CD8-positive, alpha-beta memory T cell (primary cell): ENCODE data around the gene TMEM88. TPM values are rescaled to one million over a fixed set of nuclear protein-coding genes. Genes with fewer than 3 reads are reported as not detected.
A peak's percentile ranks its signal among the peaks of the same experiment; 100 is the strongest.

Experiments used
- CTCF ChIA-PET: fragments of 350-600 bp; sonication (Branson Sonifier 250); formaldehyde crosslinking; loops from one replicate; lab custom pipeline; 2021; ENCODE audit warnings: antibody characterized with exemption; lab: Charles Lee
- POLR2A ChIA-PET: fragments of 350-600 bp; sonication (Branson Sonifier 250); formaldehyde crosslinking; loops from one replicate; lab custom pipeline; 2021; ENCODE audit warnings: antibody characterized with exemption; lab: Charles Lee
- DNase-seq, 5 donors: peaks; one replicate each; pipeline versions ENCODE4 v3.0.0 to v3.0.0-alpha.2; 2020 to 2022; ENCODE audit warnings: mixed read lengths in 1 of 5
- H3K27ac ChIP-seq: one replicate; pipeline ENCODE4 v1.7.0; 2013; ENCODE audit warnings: low read depth, mild to moderate bottlenecking, low read length, moderate library complexity
- H3K27me3 ChIP-seq: 2 replicates; pipeline ENCODE4 v1.7.0; 2013; ENCODE audit warnings: low read length, mild to moderate bottlenecking; ENCODE audit not compliant: insufficient read depth, poor library complexity, severe bottlenecking
- H3K36me3 ChIP-seq: 2 replicates; pipeline ENCODE4 v1.7.0; 2013; ENCODE audit warnings: mild to moderate bottlenecking, low read length, moderate library complexity; ENCODE audit not compliant: insufficient read depth
- H3K4me1 ChIP-seq: 2 replicates; pipeline ENCODE4 v1.7.0; 2013; ENCODE audit warnings: mild to moderate bottlenecking, low read length, moderate library complexity; ENCODE audit not compliant: insufficient read depth
- H3K4me3 ChIP-seq: 2 replicates; pipeline ENCODE4 v1.7.0; 2013; ENCODE audit warnings: mild to moderate bottlenecking, low read length
- H3K9me3 ChIP-seq: 2 replicates; pipeline ENCODE4 v1.7.0; 2013; ENCODE audit warnings: mild to moderate bottlenecking, low read length
- H3K27ac Mint-ChIP-seq, 8 donors: one replicate each; pipeline ENCODE4 v1.8.0; 2020 to 2021; ENCODE audit warnings: mixed read lengths in 8 of 8, mild to moderate bottlenecking in 6 of 8, inconsistent platforms in 3 of 8, moderate library complexity in 3 of 8
- H3K27me3 Mint-ChIP-seq, 2 donors: one replicate each; pipeline ENCODE4 v1.8.0; 2020 to 2021; ENCODE audit warnings: mixed read lengths in 2 of 2, mild to moderate bottlenecking in 1 of 2, moderate library complexity in 1 of 2
- H3K36me3 Mint-ChIP-seq, 3 donors: one replicate each; pipeline ENCODE4 v1.8.0; 2020 to 2021; ENCODE audit warnings: mixed read lengths in 3 of 3, inconsistent platforms in 1 of 3, mild to moderate bottlenecking in 1 of 3
- H3K4me1 Mint-ChIP-seq, 3 donors: one replicate each; pipeline ENCODE4 v1.8.0; 2020 to 2021; ENCODE audit warnings: mixed read lengths in 3 of 3, inconsistent platforms in 1 of 3, mild to moderate bottlenecking in 1 of 3
- H3K4me3 Mint-ChIP-seq, 7 donors: one replicate each; pipeline ENCODE4 v1.8.0; 2020 to 2021; ENCODE audit warnings: mixed read lengths in 7 of 7, mild to moderate bottlenecking in 6 of 7, moderate library complexity in 4 of 7, inconsistent platforms in 2 of 7
- H3K9me3 Mint-ChIP-seq, 5 donors: one replicate each; pipeline ENCODE4 v1.8.0; 2020 to 2022; ENCODE audit warnings: mixed read lengths in 5 of 5, mild to moderate bottlenecking in 3 of 5, moderate library complexity in 2 of 5, inconsistent platforms in 1 of 5
- polyA plus RNA-seq: library from polyadenylated mRNA; unstranded; fragments of 300-500 nt; fragmentation: Illumina TruSeq; gene quantifications from one replicate; pipeline ENCODE4 v1.2.3, GENCODE V29; 2021
- total RNA-seq, 2 experiments: library from RNA; stranded (reverse); gene quantifications; one replicate each; pipeline ENCODE4 v1.2.3, GENCODE V29; 2021

Gene TMEM88
- total and polyA plus RNA-seq, 3 experiments from 2014 or later, result 5.3 to 5.5 TPM; not detected in 1

- Mint-ChIP-seq H3K27me3 (peaks cover 2 to 3% of the 10 kb centered on the region in 2 donors), H3K4me3 (no peak overlapping the region)
Observed at GRCh38 chr17:7824021-7824924, 30.6 kb upstream of the TMEM88 start.

GRCh38 chr17:7825206-7825990, 29.5 kb upstream of the TMEM88 start:
- DNase-seq, result no peak
- POLR2A ChIA-PET, result no interaction called here
- CTCF ChIA-PET, result interaction anchor here (1.0 to 2.4 kb wide), 5 partner anchors 8 to 216 kb away, joined by 3 to 10 read pairs (median 5); partner anchors contain the start of gene KDM6B

More at GRCh38 chr17:7824021-7824924, 30.6 kb upstream of the TMEM88 start:
- no peaks in the 10 kb centered on the region for H3K9me3 Mint-ChIP-seq
- POLR2A ChIA-PET, result no interaction called here
- Histone ChIP-seq H3K36me3 (no peaks in the 10 kb centered on the region), H3K27me3 (no peaks in the 10 kb centered on the region), H3K9me3 (no peaks in the 10 kb centered on the region), H3K27ac (no peak overlapping the region), H3K4me3 (no peak overlapping the region), H3K4me1 (no peaks in the 10 kb centered on the region)
- CTCF ChIA-PET, result interaction anchor here (1.0 to 2.5 kb wide), 7 partner anchors 9 to 217 kb away, joined by 3 to 10 read pairs (median 5); partner anchors contain the start of gene KDM6B
- DNase-seq, result no peak
- H3K36me3 Mint-ChIP-seq, result no peaks in the 10 kb centered on the region
- H3K4me1 Mint-ChIP-seq, result no peaks in the 10 kb centered on the region
- peak overlapping the region in 2 of 8 donors; percentile 12 to 68 for H3K27ac Mint-ChIP-seq

GRCh38 chr17:7830616-7831015, 24.2 kb upstream of the TMEM88 start:
- no peaks in the 10 kb centered on the region for H3K9me3 ChIP-seq
- H3K4me3 ChIP-seq, result no peak overlapping the region
- POLR2A ChIA-PET, result no interaction called here
- Mint-ChIP-seq H3K36me3 (peaks cover 0 to 10% (median 0%) of the 10 kb centered on the region in 3 donors), H3K27me3 (peaks cover 8 to 17% of the 10 kb centered on the region in 2 donors), H3K4me3 (no peak overlapping the region), H3K4me1 (peaks cover 8 to 13% (median 9%) of the 10 kb centered on the region in 3 donors), H3K27ac (no peak overlapping the region), H3K9me3 (peaks cover 0 to 5% (median 0%) of the 10 kb centered on the region in 5 donors)
- H3K27me3 ChIP-seq, result peaks cover 5% of the 10 kb centered on the region
- DNase-seq, result no peak
- CTCF ChIA-PET, result interaction anchor here (1.7 kb wide), 1 partner anchor 26 kb away, joined by 4 read pairs; the partner anchor contains the start of gene NAA38
- H3K4me1 ChIP-seq, result peaks cover 5% of the 10 kb centered on the region
- no peak overlapping the region for H3K27ac ChIP-seq
- no peaks in the 10 kb centered on the region for H3K36me3 ChIP-seq

More at GRCh38 chr17:7825206-7825990, 29.5 kb upstream of the TMEM88 start:
- Mint-ChIP-seq H3K9me3 (no peaks in the 10 kb centered on the region), H3K4me3 (no peak overlapping the region), H3K4me1 (no peaks in the 10 kb centered on the region), H3K27ac (no peak overlapping the region), H3K27me3 (peaks cover 3 to 10% of the 10 kb centered on the region in 2 donors), H3K36me3 (no peaks in the 10 kb centered on the region)
- peaks cover 2% of the 10 kb centered on the region for H3K27me3 ChIP-seq
- H3K9me3 ChIP-seq, result no peaks in the 10 kb centered on the region
- no peak overlapping the region for H3K27ac ChIP-seq
- no peak overlapping the region for H3K4me3 ChIP-seq
- H3K4me1 ChIP-seq, result no peaks in the 10 kb centered on the region
- H3K36me3 ChIP-seq, result no peaks in the 10 kb centered on the region

- no peaks in the 10 kb centered on the region for H3K9me3 ChIP-seq
- H3K4me3 ChIP-seq, result no peak overlapping the region
- POLR2A ChIA-PET, result no interaction called here
- DNase-seq, result no peak
- H3K27ac ChIP-seq, result no peak overlapping the region
- H3K27me3 ChIP-seq, result peaks cover 5% of the 10 kb centered on the region
- Mint-ChIP-seq H3K27ac (no peak overlapping the region), H3K36me3 (peaks cover 0 to 13% (median 0%) of the 10 kb centered on the region in 3 donors), H3K27me3 (peaks cover 8 to 17% of the 10 kb centered on the region in 2 donors), H3K4me3 (peak overlapping the region in 1 of 7 donors; percentile 11), H3K9me3 (peaks cover 0 to 5% (median 0%) of the 10 kb centered on the region in 5 donors), H3K4me1 (peaks cover 12 to 17% (median 12%) of the 10 kb centered on the region in 3 donors)
- no peaks in the 10 kb centered on the region for H3K36me3 ChIP-seq
- CTCF ChIA-PET, result interaction anchor here (1.3 to 7.1 kb wide), 4 partner anchors 10 to 26 kb away, joined by 3 to 69 read pairs (median 4); partner anchors contain the start of gene NAA38
- peaks cover 8% of the 10 kb centered on the region for H3K4me1 ChIP-seq
Observed at GRCh38 chr17:7831233-7831632, 23.6 kb upstream of the TMEM88 start.

- Mint-ChIP-seq H3K4me3 (peak overlapping the region in 4 of 7 donors; percentile 39 to 92 (median 50)), H3K27ac (no peak overlapping the region), H3K27me3 (peaks cover 9 to 17% of the 10 kb centered on the region in 2 donors)
Observed at GRCh38 chr17:7832431-7832830, 22.4 kb upstream of the TMEM88 start.

GRCh38 chr17:7833011-7833794, 21.7 kb upstream of the TMEM88 start:
- Histone ChIP-seq H3K27me3 (peaks cover 5% of the 10 kb centered on the region), H3K4me1 (peaks cover 26% of the 10 kb centered on the region), H3K27ac (no peak overlapping the region), H3K36me3 (no peaks in the 10 kb centered on the region), H3K4me3 (peak overlapping the region; percentile 86), H3K9me3 (no peaks in the 10 kb centered on the region)
- Mint-ChIP-seq H3K4me3 (peak overlapping the region; percentile 90 to 100 (median 95)), H3K36me3 (peaks cover 0 to 13% (median 0%) of the 10 kb centered on the region in 3 donors), H3K4me1 (peaks cover 29 to 34% (median 30%) of the 10 kb centered on the region in 3 donors), H3K9me3 (peaks cover 0 to 5% (median 0%) of the 10 kb centered on the region in 5 donors), H3K27ac (peak overlapping the region; percentile 92 to 100 (median 99)), H3K27me3 (peaks cover 9 to 17% of the 10 kb centered on the region in 2 donors)
- CTCF ChIA-PET, result interaction anchor here (0.6 to 7.1 kb wide), 11 partner anchors 8 to 156 kb away, joined by 3 to 69 read pairs (median 5); partner anchors contain the start of gene NAA38
- POLR2A ChIA-PET, result interaction anchor here (1.7 to 4.7 kb wide), 2 partner anchors 11 to 24 kb away, joined by 4 to 44 read pairs; partner anchors contain the start of gene NAA38
- no peak for DNase-seq

More at GRCh38 chr17:7832431-7832830, 22.4 kb upstream of the TMEM88 start:
- Mint-ChIP-seq H3K36me3 (peaks cover 0 to 13% (median 0%) of the 10 kb centered on the region in 3 donors), H3K9me3 (peaks cover 0 to 5% (median 0%) of the 10 kb centered on the region in 5 donors), H3K4me1 (peaks cover 24 to 29% (median 24%) of the 10 kb centered on the region in 3 donors)
- H3K9me3 ChIP-seq, result no peaks in the 10 kb centered on the region
- no peak for DNase-seq
- ChIA-PET POLR2A (interaction anchor here (0.7 to 4.7 kb wide), 3 partner anchors 12 to 25 kb away, joined by 3 to 44 read pairs (median 4); partner anchors contain the start of gene NAA38), CTCF (interaction anchor here (0.7 to 7.1 kb wide), 12 partner anchors 8 to 157 kb away, joined by 3 to 69 read pairs (median 4); partner anchors contain the start of gene NAA38)
- H3K36me3 ChIP-seq, result no peaks in the 10 kb centered on the region
- no peak overlapping the region for H3K27ac ChIP-seq
- H3K4me3 ChIP-seq, result no peak overlapping the region
- peaks cover 5% of the 10 kb centered on the region for H3K27me3 ChIP-seq
- peaks cover 20% of the 10 kb centered on the region for H3K4me1 ChIP-seq
